HL-60/S4 (cell line): Measurements from ENCODE around the gene PTPN23.

Experiments used
- in situ Hi-C: fragments of 300-500 bp; cut with MboI; formaldehyde crosslinking; loops from 2 replicates; pipeline ENCODE4 v1.14.3; 2022; ENCODE audit warnings: low sequenced_read_pairs

The PTPN23 gene

GRCh38 chr3:47366833-47367232 is 14.0 kb upstream of the PTPN23 start:
- in situ Hi-C loops = loop anchor here (25.0 kb wide), 2 partner anchors 505 to 655 kb away; partner anchors contain the start of genes MYL3, PRSS50 and TMIE

DNA sequence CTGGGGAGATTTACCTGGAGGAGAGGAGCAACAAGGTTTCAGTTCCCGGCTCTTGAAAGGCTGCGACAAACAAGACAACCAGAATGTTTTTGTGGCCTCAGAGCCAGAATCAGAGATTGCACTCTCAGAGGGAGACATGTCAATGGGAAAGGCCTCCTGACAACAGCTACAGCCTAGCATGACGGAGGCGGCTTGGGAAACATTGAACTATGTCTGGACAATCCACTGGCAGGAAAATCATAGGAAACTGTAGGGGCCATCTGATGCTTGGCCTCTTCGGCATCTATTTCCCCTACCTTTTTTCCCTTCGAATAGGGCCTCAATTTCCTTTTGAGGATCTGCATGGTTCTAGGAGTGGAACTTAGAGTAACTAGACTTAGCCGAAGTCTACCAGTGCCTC is 13.2 kb upstream of the PTPN23 start:
- in situ Hi-C loops = loop anchor here (25.0 kb wide), 2 partner anchors 505 to 655 kb away; partner anchors contain the start of genes MYL3, PRSS50 and TMIE

DNA sequence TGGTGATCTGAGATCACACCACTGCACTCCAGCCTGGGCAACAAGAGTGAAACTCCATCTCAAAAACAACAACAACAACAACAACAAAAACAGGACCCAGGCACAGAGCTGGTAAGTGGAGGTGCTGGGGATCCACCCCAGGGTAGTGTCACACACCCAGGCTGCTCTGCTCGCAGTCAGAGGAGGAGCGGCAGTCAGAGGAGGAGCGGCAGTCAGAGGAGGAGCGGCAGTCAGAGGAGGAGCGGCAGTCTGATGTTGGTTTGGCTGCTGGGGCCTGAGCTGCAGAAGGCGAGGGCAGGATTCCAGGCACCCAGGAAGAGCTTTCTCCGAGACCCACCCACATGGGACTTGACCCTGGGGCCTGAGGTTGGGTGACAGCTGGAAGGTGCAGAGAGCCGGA is 10.8 kb upstream of the PTPN23 start:
- in situ Hi-C loops = loop anchor here (25.0 kb wide), 2 partner anchors 508 to 658 kb away; partner anchors contain the start of genes MYL3, PRSS50 and TMIE

GRCh38 chr3:47370887-47371697 is 9.7 kb upstream of the PTPN23 start:
- in situ Hi-C loops = loop anchor here (25.0 kb wide), 2 partner anchors 509 to 659 kb away; partner anchors contain the start of genes MYL3, PRSS50 and TMIE

GRCh38 chr3:47374587-47374986 is 6.2 kb upstream of the PTPN23 start:
- in situ Hi-C loops = loop anchor here (25.0 kb wide), 2 partner anchors 512 to 662 kb away; partner anchors contain the start of genes MYL3, PRSS50 and TMIE

GRCh38 chr3:47376393-47376792 is 4.4 kb upstream of the PTPN23 start:
- in situ Hi-C loops = no loop called here

DNA sequence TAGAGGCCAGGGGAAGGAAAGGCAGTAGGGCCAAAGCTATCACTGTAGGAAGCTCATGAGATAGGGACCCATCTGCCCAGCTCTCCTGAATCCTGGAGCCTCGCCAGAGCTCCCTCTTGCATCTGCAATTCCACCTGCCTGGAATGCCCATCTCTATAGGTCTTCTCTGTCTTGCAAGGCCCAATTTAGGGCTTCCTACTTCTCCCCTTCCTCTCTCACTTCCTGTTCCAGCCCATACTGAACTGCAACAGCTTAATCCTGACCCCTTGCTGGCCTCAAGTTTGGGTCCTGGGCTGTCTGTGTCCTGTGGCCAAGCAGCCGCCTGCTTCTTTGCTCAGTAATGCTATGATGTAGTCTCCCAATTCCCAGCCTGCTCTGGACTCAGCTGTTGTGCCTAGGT is 3.6 kb upstream of the PTPN23 start:
- in situ Hi-C loops = no loop called here

DNA sequence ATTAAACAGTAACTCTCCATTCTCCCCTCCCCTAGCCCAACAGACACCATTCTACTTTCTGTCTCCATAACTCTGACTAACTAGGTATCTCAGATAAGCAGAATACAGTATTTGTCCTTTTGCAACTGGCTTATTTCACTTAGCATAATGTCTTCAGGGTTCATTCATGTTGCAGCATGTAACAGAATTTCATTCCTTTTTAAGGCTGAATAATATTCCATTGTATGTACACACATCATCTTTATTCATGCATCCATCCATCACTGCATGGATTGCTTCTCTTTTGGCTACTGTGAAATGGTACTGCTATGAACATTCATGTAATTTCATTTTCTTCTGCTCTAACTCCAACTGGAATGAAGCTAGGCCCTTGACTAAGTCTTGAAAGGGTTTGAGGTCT is 2.0 kb upstream of the PTPN23 start:
- in situ Hi-C loops = no loop called here

- in situ Hi-C loops = no loop called here
Observed at GRCh38 chr3:47379411-47379899, 1.4 kb upstream of the PTPN23 start.

DNA sequence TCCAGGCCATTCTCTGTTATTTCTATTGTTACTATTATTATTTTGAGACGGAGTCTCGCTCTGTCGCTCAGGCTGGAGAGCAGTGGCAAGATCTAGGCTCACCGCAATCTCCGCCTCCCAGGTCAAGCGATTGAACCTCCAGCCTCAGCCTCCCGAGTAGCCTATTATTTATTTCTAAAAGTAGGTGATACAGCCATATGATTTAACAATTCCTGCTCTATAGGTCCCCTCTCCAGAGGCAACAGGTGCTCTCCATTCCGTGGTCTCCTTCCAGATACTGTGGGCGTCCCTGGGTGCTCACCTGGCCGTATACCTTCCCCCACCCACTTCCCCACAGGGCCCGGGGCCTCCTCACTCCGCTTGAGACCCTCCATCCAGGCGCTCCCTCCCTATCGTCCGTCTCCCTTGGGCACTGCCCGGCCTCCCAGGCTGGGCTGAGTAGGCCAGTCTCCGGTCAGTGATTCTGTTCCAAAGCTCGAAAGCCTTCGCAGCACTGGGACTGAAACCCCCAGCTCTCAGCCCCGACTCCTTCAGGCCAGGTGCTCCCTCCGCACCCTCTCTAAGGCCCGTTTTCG is 708 bp upstream of the PTPN23 start:
- in situ Hi-C loops = no loop called here

DNA sequence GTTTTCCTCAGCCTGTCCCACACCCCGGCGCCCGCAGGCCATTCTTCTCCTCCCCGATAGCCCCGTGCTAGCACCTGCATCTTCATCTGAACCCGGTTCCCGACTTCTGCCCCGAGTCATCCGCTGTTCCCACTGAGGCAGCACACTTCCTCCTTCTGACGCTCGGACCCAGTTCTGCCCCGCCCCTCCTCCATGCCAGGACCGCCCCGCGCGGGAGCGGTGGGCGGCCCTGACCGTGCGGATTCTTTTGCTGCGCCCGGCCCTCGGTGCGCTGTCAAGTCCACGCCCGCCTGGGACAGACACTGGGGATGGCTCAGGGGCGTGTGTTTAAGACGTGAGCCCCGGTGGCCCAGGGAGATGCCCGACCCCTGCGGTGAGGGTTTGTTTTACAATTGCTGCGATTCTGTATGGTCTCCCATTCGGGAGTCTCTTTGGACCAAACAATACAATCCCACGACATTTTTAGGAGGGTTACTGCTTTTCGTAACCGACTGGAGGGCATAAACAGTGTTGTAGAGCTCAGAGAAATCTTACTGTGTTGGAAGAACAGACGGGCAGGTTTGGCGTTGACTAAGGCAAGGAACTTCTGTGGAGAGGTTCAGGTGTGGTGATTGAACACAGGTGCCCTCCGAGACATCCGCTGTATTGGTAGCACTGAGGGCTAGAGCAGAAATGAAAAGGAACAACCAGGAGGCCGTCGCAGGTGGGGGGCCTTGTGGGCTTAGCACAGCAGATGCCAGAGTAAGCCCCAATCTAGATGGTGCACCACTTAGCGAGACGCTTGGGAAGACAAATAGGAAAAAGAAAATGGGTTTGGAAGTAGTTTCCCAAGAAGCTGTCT is 716 bp downstream of the PTPN23 start:
- in situ Hi-C loops = no loop called here

DNA sequence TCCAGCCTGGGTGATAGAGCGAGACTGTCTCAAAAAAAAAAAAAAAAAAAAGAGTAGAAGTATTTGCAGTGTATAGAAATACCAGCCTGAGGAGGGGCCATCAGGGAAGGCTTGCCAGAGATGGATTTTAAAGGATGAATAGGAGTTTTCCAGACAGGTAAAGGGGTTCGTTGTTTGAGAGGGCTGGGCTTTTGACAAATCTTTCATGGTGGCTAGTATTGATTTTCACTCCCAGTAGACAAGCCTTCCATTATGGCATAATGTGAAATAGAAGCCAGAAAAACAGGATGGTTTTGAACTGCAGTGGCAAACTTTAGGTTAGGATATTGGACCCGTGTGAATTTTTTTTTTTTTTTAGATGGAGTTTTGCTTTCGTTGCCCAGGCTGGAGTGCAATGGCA is 3.6 kb downstream of the PTPN23 start:
- in situ Hi-C loops = no loop called here

- in situ Hi-C loops = no loop called here
Observed at GRCh38 chr3:47385007-47385406, 4.2 kb downstream of the PTPN23 start.

- in situ Hi-C loops = no loop called here
Observed at GRCh38 chr3:47385796-47386195, 5.0 kb downstream of the PTPN23 start.

DNA sequence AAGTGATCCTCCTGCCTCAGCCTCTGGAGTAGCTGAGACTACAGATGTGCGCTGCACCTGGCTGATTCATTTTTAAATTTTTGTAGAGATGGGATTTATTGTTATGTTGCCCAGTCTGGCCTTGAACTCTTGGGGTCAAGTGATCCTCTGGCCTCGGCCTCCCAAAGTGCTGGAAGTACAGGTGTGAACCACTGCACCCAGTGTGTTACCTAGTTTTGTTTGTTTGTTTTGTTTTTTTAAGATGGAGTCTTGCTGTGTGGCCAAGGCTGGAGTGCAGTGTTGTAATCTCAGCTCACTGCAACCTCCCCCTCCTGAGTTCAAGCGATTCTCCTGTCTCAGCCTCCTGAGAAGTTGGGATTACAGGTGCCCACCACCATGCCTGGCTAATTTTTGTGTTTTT is 12.1 kb downstream of the PTPN23 start:
- in situ Hi-C loops = no loop called here

DNA sequence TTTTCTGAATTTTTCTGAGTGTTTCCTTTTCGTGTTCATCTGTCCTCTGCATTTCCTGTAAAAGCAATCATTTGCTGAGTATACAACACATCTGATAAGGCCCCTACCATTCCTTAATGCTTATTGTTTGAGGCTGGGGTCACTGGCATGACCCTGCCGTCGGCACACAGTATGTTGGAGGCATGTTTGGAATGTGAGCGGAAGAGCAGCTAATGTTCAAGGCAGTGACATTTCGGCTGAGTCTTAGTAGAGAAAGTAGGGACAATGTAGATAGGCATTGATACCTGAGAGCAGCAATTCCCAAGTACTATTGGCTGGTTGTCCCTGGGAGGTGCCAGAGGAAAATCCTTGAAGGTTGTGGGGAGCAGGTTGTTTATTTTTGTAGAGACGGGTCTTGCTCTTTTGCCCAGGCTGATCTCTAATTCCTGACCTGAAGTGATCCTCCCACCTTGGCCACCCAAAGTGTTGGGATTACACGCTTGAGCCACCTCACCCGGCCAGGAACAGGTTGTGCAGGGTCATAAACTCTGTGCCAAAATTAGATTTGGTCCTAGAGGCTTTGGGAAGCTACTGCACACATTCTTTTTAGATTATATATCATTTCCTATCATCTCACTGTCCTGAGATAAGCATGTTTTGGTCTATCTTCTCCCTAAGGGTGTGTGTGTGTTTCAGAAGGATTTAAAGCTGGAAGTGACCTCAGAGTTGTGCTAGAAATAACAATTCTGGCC is 13.5 kb downstream of the PTPN23 start:
- in situ Hi-C loops = no loop called here

- in situ Hi-C loops = no loop called here
Observed at GRCh38 chr3:47394881-47395280, 14.1 kb downstream of the PTPN23 start.

DNA sequence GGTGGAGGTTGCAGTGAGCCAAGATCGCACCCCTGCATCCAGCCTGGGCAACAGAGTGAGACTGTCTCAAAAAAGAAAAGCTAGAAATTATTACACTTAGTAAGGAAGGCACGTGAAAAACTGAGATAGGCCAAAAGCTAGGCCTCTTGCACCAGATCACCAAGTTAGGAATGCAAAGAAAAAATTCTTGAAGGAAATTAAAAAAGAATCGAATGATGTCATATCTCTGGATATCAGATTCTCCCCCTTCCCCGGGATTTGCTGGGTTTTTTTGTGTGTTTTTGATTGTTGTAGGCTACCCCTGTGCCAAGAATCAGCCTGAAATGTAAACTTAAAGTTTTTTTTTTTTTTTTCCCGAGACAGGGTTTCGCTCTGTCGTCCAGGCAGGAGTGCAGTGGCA is 17.4 kb downstream of the PTPN23 start:
- in situ Hi-C loops = no loop called here

GRCh38 chr3:47399016-47399415 is 18.2 kb downstream of the PTPN23 start:
- in situ Hi-C loops = no loop called here

DNA sequence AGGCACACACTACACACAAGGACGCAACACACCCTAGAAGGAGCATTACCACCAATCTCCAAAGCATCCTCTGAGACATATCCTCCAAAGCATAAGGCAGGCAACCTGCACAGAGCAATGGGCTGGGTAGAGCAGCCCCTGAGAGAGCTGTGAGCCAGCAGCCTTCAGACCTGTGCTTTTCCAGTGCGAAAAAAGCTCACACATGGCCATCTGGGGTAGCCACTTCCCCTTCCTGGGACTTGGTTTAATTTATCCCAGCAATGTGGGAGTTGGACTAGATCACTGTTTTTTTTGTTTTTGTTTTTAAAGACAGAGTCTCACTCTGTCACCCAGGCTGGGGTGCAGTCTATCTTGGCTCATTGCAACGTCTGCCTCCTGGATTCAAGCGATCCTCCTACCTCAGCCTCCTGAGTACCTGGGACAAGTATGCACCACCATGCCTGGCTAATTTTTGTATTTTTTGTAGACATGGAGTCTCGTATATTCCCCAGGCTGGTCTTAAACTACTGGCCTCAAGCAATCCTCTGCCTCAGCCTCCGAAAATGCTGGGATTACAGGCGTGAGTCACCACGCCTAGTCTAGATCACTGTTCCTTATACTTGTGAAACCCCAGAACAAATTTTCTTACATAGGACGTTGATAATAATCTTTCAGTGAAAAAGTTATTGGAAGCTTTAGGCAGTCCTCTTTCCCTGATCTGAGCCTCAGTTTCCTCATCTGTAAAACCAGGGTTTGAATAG is 18.9 kb downstream of the PTPN23 start:
- in situ Hi-C loops = no loop called here
